PFSK-1 (cell line): ENCODE measurements around the gene CAPRIN2.

Experiments used
- FOXP2 ChIP-seq: optimal IDR thresholded peaks from 2 replicates; pipeline ENCODE3; 2011; ENCODE audit warnings: borderline replicate concordance, control low read depth, inconsistent platforms; ENCODE audit not compliant: insufficient read depth; ENCODE audit errors: extremely low read length, extremely low read depth
- POLR2AphosphoS5 ChIP-seq: IDR thresholded peaks from 2 replicates; pipeline ENCODE4 v1.6.1; 2012; ENCODE audit warnings: low read depth, mild to moderate bottlenecking, control low read depth, low read length, moderate library complexity
- REST ChIP-seq, 2 experiments: IDR thresholded peaks; 2 replicates each; pipeline versions ENCODE4 v1.6.1 to v1.8.0; 2011 to 2012; ENCODE audit warnings: low read depth in 2 of 2, low read length in 2 of 2, control low read depth in 1 of 2, inconsistent platforms in 1 of 2, mild to moderate bottlenecking in 1 of 2, moderate library complexity in 1 of 2; ENCODE audit not compliant: insufficient read depth in 1 of 2
- SIN3A ChIP-seq: IDR thresholded peaks from 2 replicates; pipeline ENCODE4 v1.6.1; 2012; ENCODE audit warnings: mild to moderate bottlenecking, low read length, moderate library complexity, borderline replicate concordance; ENCODE audit not compliant: insufficient read depth
- TAF1 ChIP-seq: IDR thresholded peaks from 2 replicates; pipeline ENCODE4 v1.6.1; 2012; ENCODE audit warnings: low read length, control low read depth, borderline replicate concordance; ENCODE audit not compliant: insufficient read depth

The CAPRIN2 gene

GRCh38 chr12:30698346-30698745 is 56.4 kb downstream of the CAPRIN2 start:
- no peak for TF ChIP-seq TAF1
- TF ChIP-seq POLR2AphosphoS5, result no peak
- TF ChIP-seq FOXP2, result no peak
- no peak for TF ChIP-seq REST (IDR thresholded peaks at IDR 0.05; ENCODE audit: insufficient read depth in 1 of 2, low read depth in 2 of 2, low read length in 2 of 2)
- no peak for TF ChIP-seq SIN3A

- TF ChIP-seq REST (IDR thresholded peaks at IDR 0.05; ENCODE audit: insufficient read depth in 1 of 2, low read depth in 2 of 2, low read length in 2 of 2), result no peak
- no peak for TF ChIP-seq SIN3A
- no peak for TF ChIP-seq FOXP2
- no peak for TF ChIP-seq POLR2AphosphoS5
- TF ChIP-seq TAF1, result no peak
Observed at GRCh38 chr12:30696943-30697342, 57.8 kb downstream of the CAPRIN2 start.

- TF ChIP-seq FOXP2 (no peak), TAF1 (no peak), SIN3A (no peak), POLR2AphosphoS5 (no peak), REST (IDR thresholded peaks at IDR 0.05; ENCODE audit: insufficient read depth in 1 of 2, low read depth in 2 of 2, low read length in 2 of 2) (no peak)
Observed at GRCh38 chr12:30696486-30696885, 58.3 kb downstream of the CAPRIN2 start.

- TF ChIP-seq REST (IDR thresholded peaks at IDR 0.05; ENCODE audit: insufficient read depth in 1 of 2, low read depth in 2 of 2, low read length in 2 of 2) (no peak), FOXP2 (no peak), SIN3A (no peak), TAF1 (no peak), POLR2AphosphoS5 (no peak)
Observed at GRCh38 chr12:30696103-30696408, 58.7 kb downstream of the CAPRIN2 start.
